A549 (cell line): Measurements from ENCODE around the gene LIN7A. TPM values are rescaled to one million over a fixed set of nuclear protein-coding genes. Genes with fewer than 3 reads are reported as not detected.

Experiments
- ATAC-seq, 2 experiments: fragments of 200-7000 bp in 1 of 2; fragments of >200 bp in 1 of 2; cut with Nextera tagmentation in 1 of 2; cut with Tn5 transposase in 1 of 2; 3 replicates each; pipeline versions ENCODE4 v1.8.0 to v1.9.1; 2018 to 2020; ENCODE audit warnings: mild to moderate bottlenecking in 1 of 2, moderate library complexity in 1 of 2
- CTCF ChIA-PET: fragments of 300-600 bp; sonication (Branson Sonifier 250); formaldehyde crosslinking; extraction: SDS; loops from one replicate; lab custom pipeline; 2021; ENCODE audit warnings: antibody characterized with exemption, inconsistent platforms; lab: Yijun Ruan, JAX
- POLR2A ChIA-PET: fragments of 350-600 bp; formaldehyde crosslinking; extraction: SDS; loops from one replicate; lab custom pipeline; 2021; ENCODE audit warnings: antibody characterized with exemption, inconsistent platforms; lab: Yijun Ruan, JAX
- DNase-seq, 2 experiments: peaks; one replicate each; pipeline versions ENCODE4 v3.0.0 to v3.0.0-alpha.2; 2011 to 2016; ENCODE audit warnings: low read depth in 1 of 2, low spot score in 1 of 2
- FAIRE-seq: peaks from 2 replicates; lab custom pipeline; 2011; peaks lifted over from hg19 to GRCh38; lab: Jason Lieb, UNC
- H3K27ac ChIP-seq, 2 experiments: fragments of >200 bp; sonication (Bioruptor Twin); formaldehyde crosslinking; 3 replicates each; pipeline ENCODE4 v1.5.1; 2016 to 2017
- H3K4me1 ChIP-seq: fragments of >200 bp; sonication (Bioruptor Twin); formaldehyde crosslinking; 3 replicates; pipeline ENCODE4 v1.6.1; 2016
- H3K4me2 ChIP-seq: fragments of >200 bp; sonication (Bioruptor Twin); formaldehyde crosslinking; 3 replicates; pipeline ENCODE4 v1.6.1; 2016
- H3K4me3 ChIP-seq: fragments of >200 bp; sonication (Bioruptor Twin); formaldehyde crosslinking; 3 replicates; pipeline ENCODE4 v1.5.1; 2016
- H3K9me3 ChIP-seq: fragments of >200 bp; sonication (Bioruptor Twin); formaldehyde crosslinking; 3 replicates; pipeline ENCODE4 v1.6.1; 2016
- ATOH8 ChIP-seq: fragments of 250-450 bp; sonication (Bioruptor Pico); IDR thresholded peaks from 2 replicates; pipeline ENCODE4 v1.5.0; 2020; ENCODE audit warnings: low read depth, mild to moderate bottlenecking, moderate library complexity
- BHLHE40 ChIP-seq: IDR thresholded peaks from 2 replicates; pipeline ENCODE4 v1.6.1; 2012; ENCODE audit warnings: low read depth, low read length, inconsistent platforms
- CTCF ChIP-seq: fragments of >200 bp; sonication (Bioruptor Twin); formaldehyde crosslinking; IDR thresholded peaks from 3 replicates; pipeline ENCODE4 v1.5.1; 2016
- EHF ChIP-seq: fragments of 250-450 bp; sonication (Bioruptor Pico); IDR thresholded peaks from 2 replicates; pipeline ENCODE4 v1.5.0; 2020; ENCODE audit warnings: mild to moderate bottlenecking
- EHMT2 ChIP-seq: fragments of 200-600 bp; sonication (generic); IDR thresholded peaks from 2 replicates; pipeline ENCODE4 v1.6.1; 2016; ENCODE audit warnings: antibody characterized with exemption, low read depth, mild to moderate bottlenecking, moderate library complexity
- ELK1 ChIP-seq: fragments of 150-350 bp; IDR thresholded peaks from 2 replicates; pipeline ENCODE4 v1.6.1; 2014; ENCODE audit warnings: low read depth, mild to moderate bottlenecking, low read length
- EP300 ChIP-seq, 2 experiments: fragments of >200 bp; sonication (Bioruptor Twin); formaldehyde crosslinking; IDR thresholded peaks; 2 replicates in 1 of 2; 3 replicates in 1 of 2; pipeline ENCODE4 v1.6.1; 2016 to 2017
- ESRRA ChIP-seq: fragments of 150-350 bp; IDR thresholded peaks from 2 replicates; pipeline ENCODE4 v1.6.1; 2014; ENCODE audit warnings: mild to moderate bottlenecking, low read length, borderline replicate concordance
- FOXS1 ChIP-seq: fragments of 250-450 bp; sonication (Bioruptor Pico); IDR thresholded peaks from 2 replicates; pipeline ENCODE4 v1.5.0; 2020; ENCODE audit warnings: mild to moderate bottlenecking, moderate library complexity
- HDAC2 ChIP-seq: fragments of 200-600 bp; sonication (generic); IDR thresholded peaks from 2 replicates; pipeline ENCODE4 v1.6.1; 2016
- HOXB13 ChIP-seq: fragments of 250-450 bp; sonication (Bioruptor Pico); IDR thresholded peaks from 2 replicates; pipeline ENCODE4 v1.5.0; 2020; ENCODE audit warnings: low read depth, mild to moderate bottlenecking, moderate library complexity
- HOXB5 ChIP-seq: fragments of 250-450 bp; sonication (Bioruptor Pico); IDR thresholded peaks from 2 replicates; pipeline ENCODE4 v1.5.0; 2020; ENCODE audit warnings: mild to moderate bottlenecking, moderate library complexity
- JUN ChIP-seq, 2 experiments: fragments of >200 bp; sonication (Bioruptor Twin); formaldehyde crosslinking; IDR thresholded peaks; 2 replicates in 1 of 2; 3 replicates in 1 of 2; pipeline ENCODE4 v1.6.1; 2016 to 2017
- JUNB ChIP-seq: fragments of >200 bp; sonication (Bioruptor Twin); formaldehyde crosslinking; IDR thresholded peaks from 2 replicates; pipeline ENCODE4 v1.6.1; 2016
- KDM1A ChIP-seq: fragments of 200-600 bp; sonication (generic); IDR thresholded peaks from 2 replicates; pipeline ENCODE4 v1.6.1; 2016; ENCODE audit warnings: low read depth, mild to moderate bottlenecking
- MAZ ChIP-seq: fragments of 150-350 bp; IDR thresholded peaks from 2 replicates; pipeline ENCODE4 v1.6.1; 2014; ENCODE audit warnings: antibody characterized with exemption, low read depth, low read length, borderline replicate concordance
- MYC ChIP-seq: IDR thresholded peaks from 2 replicates; pipeline ENCODE4 v1.6.1; 2012; ENCODE audit warnings: mild to moderate bottlenecking, inconsistent platforms, low read length, improper control_type of control experiment, borderline replicate concordance
- NFE2L2 ChIP-seq: fragments of 150-350 bp; conservative IDR thresholded peaks from 2 replicates; pipeline ENCODE4 v1.6.1; 2014; ENCODE audit warnings: low read length
- NPAS2 ChIP-seq: fragments of 250-450 bp; sonication (Bioruptor Pico); IDR thresholded peaks from 2 replicates; pipeline ENCODE4 v1.8.0; 2022; ENCODE audit warnings: mild to moderate bottlenecking, moderate library complexity, borderline replicate concordance
- PBX3 ChIP-seq: IDR thresholded peaks from 2 replicates; pipeline ENCODE4 v1.6.1; 2012
- POLR2AphosphoS2 ChIP-seq: conservative IDR thresholded peaks from 2 replicates; pipeline ENCODE4 v1.6.1; 2012; ENCODE audit warnings: low read length, improper control_type of control experiment, inconsistent platforms
- RAD21 ChIP-seq, 2 experiments: fragments of >200 bp in 1 of 2; sonication (Bioruptor Twin) in 1 of 2; formaldehyde crosslinking in 1 of 2; IDR thresholded peaks in 1 of 2; conservative IDR thresholded peaks in 1 of 2; 2 replicates in 1 of 2; 3 replicates in 1 of 2; pipeline ENCODE4 v1.6.1; 2012 to 2018; ENCODE audit warnings: inconsistent platforms in 1 of 2
- RFX5 ChIP-seq: fragments of 450-650 bp; IDR thresholded peaks from 2 replicates; pipeline ENCODE4 v1.7.1; 2014; ENCODE audit warnings: antibody characterized with exemption, mild to moderate bottlenecking, moderate library complexity
- SMC3 ChIP-seq: fragments of >200 bp; sonication (Bioruptor Twin); formaldehyde crosslinking; IDR thresholded peaks from 3 replicates; pipeline ENCODE4 v1.6.1; 2018; ENCODE audit warnings: inconsistent platforms
- SREBF2 ChIP-seq: fragments of 450-650 bp; IDR thresholded peaks from 2 replicates; pipeline ENCODE4 v1.6.1; 2014; ENCODE audit warnings: mild to moderate bottlenecking, moderate library complexity
- TP53 ChIP-seq: fragments of 250-450 bp; sonication (Bioruptor Pico); IDR thresholded peaks from 2 replicates; pipeline ENCODE4 v1.5.0; 2021; ENCODE audit warnings: mild to moderate bottlenecking, moderate library complexity
- ZFP36 ChIP-seq: fragments of 450-650 bp; IDR thresholded peaks from 2 replicates; pipeline ENCODE4 v1.6.1; 2014; ENCODE audit warnings: borderline replicate concordance; ENCODE audit not compliant: partially characterized antibody
- ZNF302 ChIP-seq: fragments of 250-450 bp; sonication (Bioruptor Pico); IDR thresholded peaks from 2 replicates; pipeline ENCODE4 v1.9.0; 2021; ENCODE audit warnings: inconsistent platforms, mild to moderate bottlenecking, moderate library complexity
- WGBS: methylation state at CpG from one replicate; pipeline ENCODE4 v1.1.6; 2017; ENCODE audit errors: missing lambda C conversion rate; 5-methylcytosine and 5-hydroxymethylcytosine counted together
- polyA plus RNA-seq, 4 experiments: library from polyadenylated mRNA; depleted of rRNA in 3 of 4; stranded (reverse); fragments of >200 nt; fragmentation: RNase III in 1 of 4; extraction: RNeasy Plus Mini Kit Qiagen cat#74134 plus additional on column Dnase treatment in 1 of 4; gene quantifications; 2 replicates in 3 of 4; 3 replicates in 1 of 4; pipeline ENCODE4 v1.2.3, GENCODE V29; 2011 to 2017

LIN7A gene
- polyA plus RNA-seq, 2 of the 4 experiments (the other 2 are of a cell fraction): 0.23 to 2.6 TPM

GRCh38 chr12:80843969-80844368 is 93.8 kb downstream of the LIN7A start:
- CTCF ChIA-PET: no interaction called here
- TF ChIP-seq JUN (IDR thresholded peaks at IDR 0.05) (no peak), JUNB (no peak), HOXB5 (CRISPR knock-in tag) (no peak), KDM1A (no peak)
- TF ChIP-seq, all 56 proteins: peak for 0
- POLR2A ChIA-PET: no interaction called here
- Histone ChIP-seq H3K27ac (no peak overlapping the region), H3K4me3 (no peak overlapping the region), H3K4me2 (no peak overlapping the region), H3K4me1 (no peaks in the 10 kb centered on the region), H3K9me3 (no peaks in the 10 kb centered on the region)
- DNase-seq (no peak), ATAC-seq (no peak), FAIRE-seq (no peak)
- 89% methylated on average over 1 of the region's 1 CpG for WGBS

- no peak for ATAC-seq
- no peak for FAIRE-seq
- WGBS: 14% methylated on average over 1 of the region's 1 CpG
- no peaks in the 10 kb centered on the region for H3K4me1 ChIP-seq
- DNase-seq: no peak
- POLR2A ChIA-PET: no interaction called here
- CTCF ChIA-PET: interaction anchor here (1.4 kb wide), 1 partner anchor 419 kb away, joined by 4 read pairs; no protein-coding TSS in a partner anchor
- H3K27ac ChIP-seq: no peak overlapping the region
- H3K4me3 ChIP-seq: no peak overlapping the region
- TF ChIP-seq EHF (CRISPR knock-in tag): no peak
- no peak for TF ChIP-seq ZNF302 (CRISPR knock-in tag)
- TF ChIP-seq MAZ: no peak
- no peak for TF ChIP-seq ESRRA
- no peak for TF ChIP-seq HDAC2
- no peak for TF ChIP-seq ZFP36
- no peak for TF ChIP-seq HOXB5 (CRISPR knock-in tag)
- TF ChIP-seq ATOH8 (CRISPR knock-in tag): no peak
- no peak for TF ChIP-seq FOXS1 (CRISPR knock-in tag)
- TF ChIP-seq EHMT2: no peak
- no peak for TF ChIP-seq POLR2AphosphoS2
- no peak for TF ChIP-seq TP53
- no peak for TF ChIP-seq PBX3
- TF ChIP-seq RAD21 (conservative IDR thresholded peaks at IDR 0.05 in 1 of 2, IDR thresholded peaks at IDR 0.05 in 1 of 2): no peak
- no peak for TF ChIP-seq NPAS2 (CRISPR knock-in tag)
- TF ChIP-seq HOXB13 (CRISPR knock-in tag): no peak
- TF ChIP-seq KDM1A: no peak
- TF ChIP-seq NFE2L2: no peak
- H3K9me3 ChIP-seq: no peaks in the 10 kb centered on the region
- no peak overlapping the region for H3K4me2 ChIP-seq
Measured at GRCh38 chr12:80838708-80839107, 99.0 kb downstream of the LIN7A start.

- H3K4me3 ChIP-seq: no peak overlapping the region
- ChIA-PET POLR2A (no interaction called here), CTCF (interaction anchor here (0.6 to 1.4 kb wide), 8 partner anchors 10 to 420 kb away, joined by 3 to 5 read pairs (median 4); no protein-coding TSS in a partner anchor)
- FAIRE-seq (no peak), ATAC-seq (no peak), DNase-seq (no peak)
- 33% methylated on average over 4 of the region's 4 CpGs for WGBS
- no peak overlapping the region for H3K27ac ChIP-seq
- no peaks in the 10 kb centered on the region for H3K4me1 ChIP-seq
- H3K4me2 ChIP-seq: no peak overlapping the region
- TF ChIP-seq MYC (no peak), BHLHE40 (no peak), SREBF2 (no peak), ELK1 (no peak), PBX3 (no peak), ZNF302 (CRISPR knock-in tag) (no peak), NFE2L2 (no peak), RFX5 (no peak), EP300 (IDR thresholded peaks at IDR 0.05) (no peak), CTCF (no peak), SMC3 (no peak), EHF (CRISPR knock-in tag) (no peak), HDAC2 (no peak)
- no peaks in the 10 kb centered on the region for H3K9me3 ChIP-seq
Measured at GRCh38 chr12:80838024-80838658, 99.6 kb downstream of the LIN7A start.
